Thyroid gland (tissue), 4 donors: ENCODE data around the gene LCNL1.

Source experiments
- POLR2A ChIP-seq, 2 donors: fragments of 450-650 bp; IDR thresholded peaks; one replicate each; pipeline ENCODE4 v1.6.1; 2017; ENCODE audit warnings: antibody characterized with exemption in 2 of 2, mild to moderate bottlenecking in 2 of 2, moderate library complexity in 1 of 2
- TF ChIP-seq, protein P1 (sequence below), 6 experiments: fragments of 200-600 bp in 3 of 6; fragments of 450-650 bp in 3 of 6; sonication (generic) in 3 of 6; IDR thresholded peaks; one replicate each; pipeline ENCODE4 v1.5.1; 2016 to 2019; ENCODE audit warnings: antibody characterized with exemption in 6 of 6, mild to moderate bottlenecking in 2 of 6, inconsistent platforms in 1 of 6, moderate library complexity in 1 of 6

DNA sequence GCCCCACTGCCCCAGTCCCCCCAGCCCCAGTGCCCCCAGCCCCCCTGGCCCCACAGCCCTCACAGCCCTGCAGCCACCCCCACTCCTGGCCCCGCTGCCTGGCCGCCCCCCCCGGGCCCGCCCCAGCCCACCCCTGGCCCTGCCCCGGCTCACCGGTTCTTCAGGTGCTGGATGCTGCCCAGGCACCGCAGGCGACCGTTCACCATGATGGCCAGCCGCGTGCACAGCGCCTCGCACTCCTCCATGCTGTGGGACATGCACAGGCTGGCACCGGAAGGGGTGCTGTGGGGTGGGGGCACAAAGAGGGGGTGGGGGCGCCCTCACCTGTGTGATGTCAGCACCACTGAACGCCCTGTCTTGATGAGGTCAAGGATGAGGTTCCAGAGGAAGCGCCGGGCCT, 26.4 kb downstream of the LCNL1 start:
- TF ChIP-seq, protein P1, sequence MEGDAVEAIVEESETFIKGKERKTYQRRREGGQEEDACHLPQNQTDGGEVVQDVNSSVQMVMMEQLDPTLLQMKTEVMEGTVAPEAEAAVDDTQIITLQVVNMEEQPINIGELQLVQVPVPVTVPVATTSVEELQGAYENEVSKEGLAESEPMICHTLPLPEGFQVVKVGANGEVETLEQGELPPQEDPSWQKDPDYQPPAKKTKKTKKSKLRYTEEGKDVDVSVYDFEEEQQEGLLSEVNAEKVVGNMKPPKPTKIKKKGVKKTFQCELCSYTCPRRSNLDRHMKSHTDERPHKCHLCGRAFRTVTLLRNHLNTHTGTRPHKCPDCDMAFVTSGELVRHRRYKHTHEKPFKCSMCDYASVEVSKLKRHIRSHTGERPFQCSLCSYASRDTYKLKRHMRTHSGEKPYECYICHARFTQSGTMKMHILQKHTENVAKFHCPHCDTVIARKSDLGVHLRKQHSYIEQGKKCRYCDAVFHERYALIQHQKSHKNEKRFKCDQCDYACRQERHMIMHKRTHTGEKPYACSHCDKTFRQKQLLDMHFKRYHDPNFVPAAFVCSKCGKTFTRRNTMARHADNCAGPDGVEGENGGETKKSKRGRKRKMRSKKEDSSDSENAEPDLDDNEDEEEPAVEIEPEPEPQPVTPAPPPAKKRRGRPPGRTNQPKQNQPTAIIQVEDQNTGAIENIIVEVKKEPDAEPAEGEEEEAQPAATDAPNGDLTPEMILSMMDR (IDR thresholded peaks at IDR 0.05) = no peak
- no peak for TF ChIP-seq POLR2A (IDR thresholded peaks at IDR 0.05)
